Keratinocyte (primary cell): ENCODE data around the gene CCNT1.

Source experiments
- EZH2 ChIP-seq: IDR thresholded peaks from one replicate; pipeline ENCODE4 v1.6.1; 2012; ENCODE audit warnings: inconsistent platforms, mild to moderate bottlenecking, low read length, moderate library complexity
- TF ChIP-seq, protein P1 (sequence below), 3 experiments: IDR thresholded peaks in 1 of 3; conservative IDR thresholded peaks in 1 of 3; optimal IDR thresholded peaks in 1 of 3; 2 replicates in 2 of 3; 3 replicates in 1 of 3; pipeline versions ENCODE3 to v1.5.1; 2011; ENCODE audit warnings: low read length in 3 of 3, mild to moderate bottlenecking in 3 of 3, moderate library complexity in 2 of 3, control low read depth in 1 of 3, inconsistent platforms in 1 of 3; ENCODE audit not compliant: insufficient read depth in 2 of 3; ENCODE audit errors: extremely low read depth in 1 of 3

DNA sequence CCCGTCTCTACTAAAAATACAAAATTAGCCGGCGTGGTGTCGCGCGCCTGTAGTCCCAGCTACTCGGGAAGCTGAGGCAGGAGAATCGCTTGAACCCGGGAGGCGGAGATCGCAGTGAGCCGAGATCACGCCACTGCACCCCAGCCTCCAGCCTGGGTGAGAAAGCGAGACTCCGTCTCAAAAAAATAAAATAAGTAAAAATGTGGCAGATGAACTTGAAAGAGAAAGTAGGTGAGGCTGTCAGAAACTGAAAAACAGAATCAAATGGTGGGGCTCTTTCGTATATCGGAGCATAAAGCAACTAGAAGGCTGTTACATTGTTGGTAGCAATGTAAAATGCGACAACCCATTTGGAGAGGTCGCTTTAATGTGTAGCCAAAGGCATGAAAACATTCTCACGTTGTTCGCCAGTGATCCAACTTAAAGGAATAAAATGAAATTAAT is 767 bp upstream of the CCNT1 start:
- TF ChIP-seq, protein P1, sequence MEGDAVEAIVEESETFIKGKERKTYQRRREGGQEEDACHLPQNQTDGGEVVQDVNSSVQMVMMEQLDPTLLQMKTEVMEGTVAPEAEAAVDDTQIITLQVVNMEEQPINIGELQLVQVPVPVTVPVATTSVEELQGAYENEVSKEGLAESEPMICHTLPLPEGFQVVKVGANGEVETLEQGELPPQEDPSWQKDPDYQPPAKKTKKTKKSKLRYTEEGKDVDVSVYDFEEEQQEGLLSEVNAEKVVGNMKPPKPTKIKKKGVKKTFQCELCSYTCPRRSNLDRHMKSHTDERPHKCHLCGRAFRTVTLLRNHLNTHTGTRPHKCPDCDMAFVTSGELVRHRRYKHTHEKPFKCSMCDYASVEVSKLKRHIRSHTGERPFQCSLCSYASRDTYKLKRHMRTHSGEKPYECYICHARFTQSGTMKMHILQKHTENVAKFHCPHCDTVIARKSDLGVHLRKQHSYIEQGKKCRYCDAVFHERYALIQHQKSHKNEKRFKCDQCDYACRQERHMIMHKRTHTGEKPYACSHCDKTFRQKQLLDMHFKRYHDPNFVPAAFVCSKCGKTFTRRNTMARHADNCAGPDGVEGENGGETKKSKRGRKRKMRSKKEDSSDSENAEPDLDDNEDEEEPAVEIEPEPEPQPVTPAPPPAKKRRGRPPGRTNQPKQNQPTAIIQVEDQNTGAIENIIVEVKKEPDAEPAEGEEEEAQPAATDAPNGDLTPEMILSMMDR (optimal IDR thresholded peaks at IDR 0.05 in 1 of 3, IDR thresholded peaks at IDR 0.05 in 1 of 3, conservative IDR thresholded peaks at IDR 0.05 in 1 of 3; ENCODE audit: extremely low read depth in 1 of 3, insufficient read depth in 2 of 3, low read length in 3 of 3) = no peak
- TF ChIP-seq EZH2 = no peak
